ENCODE results near the gene ROR2. TPM values are rescaled to one million over a fixed set of nuclear protein-coding genes. Genes with fewer than 3 reads are reported as not detected.
A peak's percentile ranks its signal among the peaks of the same experiment; 100 is the strongest.

The ROR2 gene
- total RNA-seq (2016; rRNA removed; fragmentation: Illumina TruSeq; extraction: Trizol) = not detected in 2 replicates
- total RNA-seq (2016; cell fraction: cytosol; rRNA removed; fragmentation: Illumina TruSeq; extraction: Trizol; ENCODE audit: low read depth) = not detected in 2 replicates
- total RNA-seq (2016; cell fraction: insoluble cytoplasmic fraction; rRNA removed; fragmentation: Illumina TruSeq; extraction: Trizol) = not detected in 2 replicates
- total RNA-seq (2016; cell fraction: membrane; rRNA removed; fragmentation: Illumina TruSeq; extraction: Trizol) = not detected in 2 replicates
- not detected in 2 replicates for total RNA-seq (2016; cell fraction: nucleus; rRNA removed; fragmentation: Illumina TruSeq; extraction: Trizol)
- not detected in 2 replicates for polyA plus RNA-seq (2011; rRNA removed)
- polyA plus RNA-seq (2011; cell fraction: cytosol; rRNA removed) = not detected in 2 replicates
- not detected in 2 replicates for polyA plus RNA-seq (2011; cell fraction: nucleus; rRNA removed)
- polyA plus RNA-seq (2012) = not detected in 2 replicates
- not detected in 2 replicates for polyA plus RNA-seq (2016; cell fraction: cytosol; fragmentation: Illumina TruSeq; extraction: Trizol; ENCODE audit: low read depth)
- polyA plus RNA-seq (2016; cell fraction: insoluble cytoplasmic fraction; fragmentation: Illumina TruSeq; extraction: Trizol; ENCODE audit: low read depth) = not detected in 2 replicates
- not detected in 2 replicates for polyA plus RNA-seq (2016; cell fraction: membrane; fragmentation: Illumina TruSeq; extraction: Trizol; ENCODE audit: low read depth)
- not detected in 2 replicates for polyA plus RNA-seq (2016; cell fraction: nucleus; fragmentation: Illumina TruSeq; extraction: Trizol; ENCODE audit: insufficient read depth, low read depth)
- polyA minus RNA-seq (2011; rRNA and poly(A)+ RNA removed; ENCODE audit: low replicate concordance) = 0.60 and 1.2 TPM in 2 replicates
- polyA minus RNA-seq (2011; cell fraction: cytosol; rRNA and poly(A)+ RNA removed) = not detected in 2 replicates
- not detected in 2 replicates for polyA minus RNA-seq (2011; cell fraction: nucleus; rRNA and poly(A)+ RNA removed)
- percentile 5 among the genes with signal in this experiment for Bru-seq, nascent RNA
- BruChase-seq, experiment 1, labeled RNA remaining after a 6-hour chase = percentile 5 among the genes with signal in this experiment
- BruChase-seq, experiment 2, labeled RNA remaining after a 2-hour chase = percentile 5 among the genes with signal in this experiment
- long read RNA-seq, experiment 1 = 0 reads
- long read RNA-seq, experiment 2 = 0 reads

- 11% methylated on average over 12 of the region's 81 CpGs for WGBS (ENCODE audit: low lambda C conversion rate)
- ATAC-seq (peak; percentile 95), DNase-seq (ENCODE audit: low spot score) (no peak), FAIRE-seq (no peak)
- Histone ChIP-seq H3K4me2 (ENCODE audit: low read depth, low read length) (peak within 1 kb of the TSS; percentile 55), H4K20me1 (ENCODE audit: insufficient read depth, low read length) (no peaks in the 10 kb centered on the region), H3K4me1 (ENCODE audit: insufficient read depth, low read length) (no peaks in the 10 kb centered on the region), H3K27me3 (ENCODE audit: control insufficient read depth in 1 of 2, insufficient read depth in 2 of 2, low read length in 2 of 2) (peaks cover 10 to 55% of the 10 kb centered on the region in 2 experiments), H3K79me2 (ENCODE audit: insufficient read depth, low read length) (no peaks in the 10 kb centered on the region), H3K9me3 (ENCODE audit: low read length) (no peaks in the 10 kb centered on the region), H3K9ac (ENCODE audit: insufficient read depth, low read depth, low read length) (no peak within 1 kb of the TSS), H3K4me3 (replicated peaks in 1 of 3; ENCODE audit: insufficient read depth in 1 of 3, low read depth in 2 of 3, low read length in 3 of 3) (peak within 1 kb of the TSS in 1 of 3 experiments; percentile 44; a peak in 1 of 6 replicates), H3K27ac (ENCODE audit: extremely low read length, insufficient read depth, low read length) (no peak within 1 kb of the TSS), H3K36me3 (replicated peaks in 1 of 2; ENCODE audit: control insufficient read depth in 1 of 2, insufficient read depth in 2 of 2, low read length in 2 of 2) (no peaks in the 10 kb centered on the region), H2AFZ (ENCODE audit: low read length) (no peak within 1 kb of the TSS)
- intact Hi-C loops (cut with micrococcal nuclease; ENCODE audit: unreplicated experiment) = loop anchor here (1.0 kb wide), 1 partner anchor 175 kb away; no protein-coding TSS in a partner anchor
- BruUV-seq (replicated peaks) = no TSS peak
- in situ Hi-C loops (cut with HindIII; ENCODE audit: extremely low pct_ligation_motif_present, low pct_unique_long_range_greater_than_20kb) = loop anchor here (5.0 kb wide), 1 partner anchor 178 kb away; no protein-coding TSS in a partner anchor
- CTCF ChIA-PET (ENCODE audit: low intra/inter-chr PET ratio, low total read pairs) = interaction anchor here (1.0 to 2.0 kb wide), 2 partner anchors 175 to 1035 kb away, joined by 3 to 18 read pairs; no protein-coding TSS in a partner anchor
- POLR2A ChIA-PET = no interaction called here
- TF ChIP-seq NONO (IDR thresholded peaks at IDR 0.05) = no peak
- no peak for TF ChIP-seq NONO (CRISPR knock-in tag; conservative IDR thresholded peaks at IDR 0.05)
- TF ChIP-seq NKX3-1 (CRISPR knock-in tag; IDR thresholded peaks at IDR 0.05) = no peak
- TF ChIP-seq ZNF775 (CRISPR knock-in tag; IDR thresholded peaks at IDR 0.05; ENCODE audit: borderline replicate concordance) = no peak
- TF ChIP-seq RAD21 (CRISPR knock-in tag; IDR thresholded peaks at IDR 0.05) = peak; percentile 70
- TF ChIP-seq GABPB1 (CRISPR knock-in tag; IDR thresholded peaks at IDR 0.05) = no peak; the same call in 1 of the 2 replicates
- peak; percentile 55 for TF ChIP-seq STAG1 (CRISPR knock-in tag; IDR thresholded peaks at IDR 0.05)
- TF ChIP-seq ZNF263 (CRISPR knock-in tag; IDR thresholded peaks at IDR 0.05) = no peak
- no peak for TF ChIP-seq ZBTB39 (CRISPR knock-in tag; IDR thresholded peaks at IDR 0.05)
- 0 out of 2 replicates have a peak, but pooled peaks have one; percentile 17 for TF ChIP-seq PATZ1 (CRISPR knock-in tag; IDR thresholded peaks at IDR 0.05)
- peak; percentile 7; the same call in 1 of the 2 replicates for TF ChIP-seq HOXA3 (CRISPR knock-in tag; IDR thresholded peaks at IDR 0.05)
- no peak for TF ChIP-seq ZNF138 (CRISPR knock-in tag; IDR thresholded peaks at IDR 0.05; ENCODE audit: low read depth)
- TF ChIP-seq TFE3 (CRISPR knock-in tag; IDR thresholded peaks at IDR 0.05) = no peak
- peak; percentile 49 for TF ChIP-seq YY1 (IDR thresholded peaks at IDR 0.05; ENCODE audit: insufficient read depth, insufficient replicate concordance, low read depth, low read length)
Measured at GRCh38 chr9:91949946-91950664, at the start of gene ROR2. TSS of gene ROR2 (minus strand) at chr9:91950228.
